ENCODE data around the gene PPFIA4.
"Not testable (repeated sequence)": the region's sequence is repeated elsewhere in the genome, so short reads cannot be mapped to it uniquely, and the experiment has no call there.

PPFIA4 gene

DNA sequence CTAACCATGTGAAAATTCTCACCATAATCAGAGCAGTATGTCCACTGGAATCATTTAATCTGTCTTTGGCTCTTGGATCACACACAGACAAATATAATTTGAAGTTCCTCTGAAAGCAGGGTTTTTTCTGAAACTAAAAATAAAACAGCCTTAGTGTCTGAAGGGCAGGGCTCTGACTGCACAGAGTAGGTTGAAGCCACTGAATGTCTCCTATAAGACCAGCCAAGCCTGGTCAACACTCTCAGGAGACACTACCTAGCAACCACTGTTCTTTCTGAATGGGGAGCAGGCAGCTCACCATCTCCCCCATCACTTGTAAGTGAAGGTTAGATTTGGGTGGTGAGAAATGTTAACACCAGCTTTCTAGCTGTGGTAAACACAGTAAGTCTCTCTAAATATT, 35.2 kb upstream of the PPFIA4 start:
- FAIRE-seq (no peak), DNase-seq (ENCODE audit: insufficient read length, low spot score) (no peak)
- TF ChIP-seq POU2F2 (IDR thresholded peaks at IDR 0.05; ENCODE audit: low read depth, low read length) = no peak
- TF ChIP-seq POLR2A (IDR thresholded peaks at IDR 0.05; ENCODE audit: low read depth, low read length) = no peak
- no peak for TF ChIP-seq TAF1 (IDR thresholded peaks at IDR 0.05; ENCODE audit: low read depth, low read length)
- no peak for TF ChIP-seq PAX5 (IDR thresholded peaks at IDR 0.05; ENCODE audit: insufficient read depth, low read length, severe bottlenecking)
- no peak for TF ChIP-seq SPI1 (IDR thresholded peaks at IDR 0.05; ENCODE audit: low read depth, low read length)
- no peak for TF ChIP-seq POLR2AphosphoS5 (IDR thresholded peaks at IDR 0.05; ENCODE audit: low read depth, low read length)

DNA sequence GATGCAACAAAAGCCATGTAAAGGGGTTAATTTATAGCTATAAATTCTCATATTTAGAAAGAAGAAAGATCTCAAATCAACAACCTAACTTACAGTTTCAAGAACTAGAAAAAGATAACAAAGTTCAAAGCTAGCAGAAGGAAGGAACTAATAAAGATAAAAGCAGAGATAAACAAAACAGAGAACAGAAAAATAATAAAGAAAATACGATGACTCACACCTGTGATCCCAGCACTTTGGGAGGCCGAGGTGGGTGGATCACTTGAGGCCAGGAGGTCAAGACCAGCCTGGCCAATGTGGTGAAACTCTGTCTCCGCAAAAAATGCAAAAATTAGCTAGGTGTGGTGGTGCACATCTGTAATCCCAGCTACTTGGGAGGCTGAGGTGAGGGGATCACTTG, 31.5 kb upstream of the PPFIA4 start:
- no peak for DNase-seq (ENCODE audit: insufficient read length, low spot score)
- TF ChIP-seq TAF1 (IDR thresholded peaks at IDR 0.05; ENCODE audit: low read depth, low read length) (no peak), POLR2A (IDR thresholded peaks at IDR 0.05; ENCODE audit: low read depth, low read length) (no peak), SPI1 (IDR thresholded peaks at IDR 0.05; ENCODE audit: low read depth, low read length) (no peak), PAX5 (IDR thresholded peaks at IDR 0.05; ENCODE audit: insufficient read depth, low read length, severe bottlenecking) (no peak), POLR2AphosphoS5 (IDR thresholded peaks at IDR 0.05; ENCODE audit: low read depth, low read length) (no peak), POU2F2 (IDR thresholded peaks at IDR 0.05; ENCODE audit: low read depth, low read length) (no peak)
- no peak for FAIRE-seq

DNA sequence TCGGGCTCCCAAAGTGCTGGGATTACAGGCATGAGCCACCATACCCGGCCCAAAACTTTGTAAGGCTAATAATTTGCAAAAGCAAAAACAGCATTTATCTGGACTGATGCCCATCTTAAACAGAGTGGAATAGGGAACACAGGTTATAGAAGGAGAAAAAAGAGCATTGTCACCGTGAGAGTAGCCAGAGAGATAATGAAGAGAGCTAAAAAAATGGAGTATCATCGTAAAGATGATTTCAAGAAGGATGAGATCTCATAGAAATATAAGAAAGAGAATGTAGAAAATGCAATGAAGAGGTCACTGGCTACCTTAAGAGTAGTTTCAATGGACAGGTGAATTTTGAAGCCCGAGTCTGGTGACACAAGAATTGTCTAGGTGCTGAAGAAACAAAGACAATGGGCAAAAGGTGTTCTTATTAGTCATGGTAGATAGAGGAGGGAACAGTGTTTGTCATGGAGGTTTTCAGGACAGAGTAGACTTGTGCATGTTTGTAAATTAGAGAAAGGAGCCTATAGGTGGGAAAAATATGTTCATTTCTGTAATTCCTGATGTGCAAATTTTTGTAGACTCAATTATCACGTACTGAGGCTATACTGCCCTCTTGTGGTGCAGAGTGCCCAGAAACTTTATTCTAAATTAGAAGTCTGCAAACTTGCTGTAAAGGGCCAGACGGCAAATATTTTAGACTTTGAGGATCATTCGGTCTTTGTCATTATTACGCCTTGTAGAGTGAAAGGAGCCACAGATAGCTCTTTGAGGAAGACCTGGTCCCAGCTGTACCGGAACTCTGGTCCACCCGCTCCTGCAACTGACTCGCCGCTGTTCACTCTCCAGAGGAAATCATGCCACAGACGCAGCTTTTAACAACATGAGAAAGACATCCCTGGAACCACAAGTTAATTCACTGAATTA, 27.2 kb upstream of the PPFIA4 start:
- no peak for FAIRE-seq
- peak; percentile 10 for DNase-seq (ENCODE audit: insufficient read length, low spot score)

DNA sequence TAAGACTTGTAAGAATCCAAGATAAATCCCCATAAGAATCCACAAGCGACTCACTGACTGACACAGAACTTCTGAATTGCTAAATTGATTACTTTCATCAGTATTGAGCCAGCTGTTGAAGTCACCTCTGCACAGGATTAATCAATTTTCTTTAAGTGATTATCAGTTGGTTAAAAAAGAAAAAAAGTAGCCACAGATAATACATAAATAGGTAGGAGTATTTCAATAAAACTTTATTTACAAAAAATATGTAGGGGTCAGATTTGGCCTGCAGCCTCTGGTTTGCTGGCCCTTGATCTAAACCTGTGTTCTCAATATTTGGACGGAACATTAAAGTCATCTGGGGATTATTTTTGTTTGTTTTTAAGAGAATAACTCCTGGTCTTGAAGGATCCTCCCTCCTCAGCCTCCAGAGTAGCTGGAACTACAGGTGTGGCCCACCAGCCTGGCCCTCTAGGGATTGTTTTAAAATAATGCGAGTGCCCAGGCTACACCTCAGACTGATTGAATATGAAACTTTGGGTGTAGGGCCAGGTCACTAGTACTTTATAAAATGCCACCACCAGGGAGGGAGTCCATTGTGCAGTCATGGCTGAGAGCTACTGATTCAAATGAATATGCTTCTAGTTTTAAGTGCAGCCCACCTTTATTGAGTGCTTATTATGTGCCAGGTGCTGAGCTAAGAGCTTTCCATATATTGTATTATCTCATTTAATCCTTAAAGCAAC, 25.9 kb upstream of the PPFIA4 start:
- no peak for DNase-seq (ENCODE audit: insufficient read length, low spot score)
- no peak for FAIRE-seq
- no peak for TF ChIP-seq POLR2AphosphoS5 (IDR thresholded peaks at IDR 0.05; ENCODE audit: low read depth, low read length)
- TF ChIP-seq POLR2A (IDR thresholded peaks at IDR 0.05; ENCODE audit: low read depth, low read length) = no peak
- no peak for TF ChIP-seq SPI1 (IDR thresholded peaks at IDR 0.05; ENCODE audit: low read depth, low read length)
- TF ChIP-seq PAX5 (IDR thresholded peaks at IDR 0.05; ENCODE audit: insufficient read depth, low read length, severe bottlenecking) = no peak
- no peak for TF ChIP-seq POU2F2 (IDR thresholded peaks at IDR 0.05; ENCODE audit: low read depth, low read length)
- TF ChIP-seq TAF1 (IDR thresholded peaks at IDR 0.05; ENCODE audit: low read depth, low read length) = no peak

More for the DNA sequence above, 27.2 kb upstream of the PPFIA4 start:
- TF ChIP-seq SPI1 (IDR thresholded peaks at IDR 0.05; ENCODE audit: low read depth, low read length) = no peak
- TF ChIP-seq PAX5 (IDR thresholded peaks at IDR 0.05; ENCODE audit: insufficient read depth, low read length, severe bottlenecking) = no peak
- TF ChIP-seq TAF1 (IDR thresholded peaks at IDR 0.05; ENCODE audit: low read depth, low read length) = no peak
- TF ChIP-seq POLR2A (IDR thresholded peaks at IDR 0.05; ENCODE audit: low read depth, low read length) = no peak
- TF ChIP-seq POLR2AphosphoS5 (IDR thresholded peaks at IDR 0.05; ENCODE audit: low read depth, low read length) = no peak

DNA sequence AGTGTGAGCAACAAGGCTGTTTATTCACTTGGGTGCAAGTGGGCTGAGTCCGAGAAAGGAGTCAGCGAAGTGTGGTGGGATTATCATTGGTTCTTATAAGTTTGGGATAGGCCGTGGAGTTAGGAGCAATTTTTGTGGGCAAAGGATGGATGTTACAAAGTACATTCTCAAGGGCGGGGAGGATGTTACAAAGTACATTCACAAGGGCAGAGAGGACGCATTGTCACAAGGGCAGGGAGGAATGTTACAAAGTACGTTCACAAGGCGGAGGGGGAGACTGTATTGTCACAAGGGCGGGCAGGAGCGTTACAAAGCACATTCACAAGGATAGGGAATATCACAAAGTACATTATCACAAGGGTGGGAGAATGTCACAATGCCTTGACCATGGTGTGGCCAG, 24.3 kb upstream of the PPFIA4 start:
- FAIRE-seq = no peak

DNA sequence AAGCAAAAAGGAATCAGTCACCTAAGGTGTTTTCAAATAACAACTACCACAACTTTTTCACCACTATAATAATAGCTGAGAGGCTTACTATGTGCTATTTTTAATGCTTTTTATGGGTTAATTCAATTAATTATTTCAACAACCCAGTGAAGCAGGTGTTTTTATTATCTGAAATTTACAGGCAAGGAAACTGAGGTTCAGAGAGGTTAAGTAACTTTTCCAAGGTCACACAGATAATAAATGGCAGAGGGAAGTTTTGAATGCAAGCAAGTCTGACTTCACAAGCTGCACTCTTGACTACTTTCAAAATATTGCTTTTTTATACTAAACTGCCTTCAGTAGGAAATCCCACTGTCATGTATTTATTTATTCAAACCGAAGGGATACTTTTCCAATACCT, 23.3 kb upstream of the PPFIA4 start:
- DNase-seq (ENCODE audit: insufficient read length, low spot score) = no peak
- no peak for FAIRE-seq
- TF ChIP-seq SPI1 (IDR thresholded peaks at IDR 0.05; ENCODE audit: low read depth, low read length) (no peak), PAX5 (IDR thresholded peaks at IDR 0.05; ENCODE audit: insufficient read depth, low read length, severe bottlenecking) (no peak), POLR2AphosphoS5 (IDR thresholded peaks at IDR 0.05; ENCODE audit: low read depth, low read length) (no peak), POU2F2 (IDR thresholded peaks at IDR 0.05; ENCODE audit: low read depth, low read length) (no peak), TAF1 (IDR thresholded peaks at IDR 0.05; ENCODE audit: low read depth, low read length) (no peak), POLR2A (IDR thresholded peaks at IDR 0.05; ENCODE audit: low read depth, low read length) (no peak)

More for the DNA sequence above, 24.3 kb upstream of the PPFIA4 start:
- TF ChIP-seq SPI1 (IDR thresholded peaks at IDR 0.05; ENCODE audit: low read depth, low read length) (no peak), POU2F2 (IDR thresholded peaks at IDR 0.05; ENCODE audit: low read depth, low read length) (no peak), POLR2A (IDR thresholded peaks at IDR 0.05; ENCODE audit: low read depth, low read length) (no peak), PAX5 (IDR thresholded peaks at IDR 0.05; ENCODE audit: insufficient read depth, low read length, severe bottlenecking) (no peak), POLR2AphosphoS5 (IDR thresholded peaks at IDR 0.05; ENCODE audit: low read depth, low read length) (no peak), TAF1 (IDR thresholded peaks at IDR 0.05; ENCODE audit: low read depth, low read length) (no peak)
- DNase-seq (ENCODE audit: insufficient read length, low spot score) = no peak

DNA sequence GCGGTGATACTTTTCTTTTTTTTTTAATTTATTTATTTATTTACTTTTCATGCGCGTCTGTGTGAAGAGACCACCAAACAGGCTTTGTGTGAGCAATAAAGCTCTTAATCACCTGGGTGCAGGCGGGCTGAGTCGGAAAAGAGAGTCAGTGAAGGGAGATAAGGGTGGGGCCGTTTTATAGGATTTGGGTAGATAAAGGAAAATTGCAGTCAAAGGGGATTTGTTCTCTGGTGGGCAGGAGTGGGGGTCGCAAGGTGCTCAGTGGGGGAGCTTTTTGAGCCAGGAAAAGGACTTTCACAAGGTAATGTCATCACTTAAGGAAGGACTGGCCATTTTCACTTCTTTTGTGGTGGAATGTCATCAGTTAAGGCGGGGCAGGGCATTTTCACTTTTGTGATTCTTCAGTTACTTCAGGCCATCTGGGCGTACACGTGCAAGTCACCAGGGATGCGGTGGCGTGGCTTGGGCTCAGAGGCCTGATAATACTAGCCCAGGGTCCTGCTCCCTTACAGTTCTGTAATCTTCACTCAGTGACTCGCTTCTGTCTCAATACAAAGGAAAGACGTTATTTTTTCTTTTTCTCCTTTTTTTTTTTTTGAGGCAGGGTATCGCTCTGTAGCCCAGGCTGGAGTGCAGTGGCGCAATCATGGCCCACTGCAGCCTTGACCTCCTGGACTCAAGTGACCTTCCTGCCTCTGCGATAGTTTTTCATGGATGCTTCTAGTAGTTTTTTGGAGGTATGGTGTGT, 20.7 kb upstream of the PPFIA4 start:
- not testable (repeated sequence) for FAIRE-seq; DNase-seq (ENCODE audit: insufficient read length, low spot score)

DNA sequence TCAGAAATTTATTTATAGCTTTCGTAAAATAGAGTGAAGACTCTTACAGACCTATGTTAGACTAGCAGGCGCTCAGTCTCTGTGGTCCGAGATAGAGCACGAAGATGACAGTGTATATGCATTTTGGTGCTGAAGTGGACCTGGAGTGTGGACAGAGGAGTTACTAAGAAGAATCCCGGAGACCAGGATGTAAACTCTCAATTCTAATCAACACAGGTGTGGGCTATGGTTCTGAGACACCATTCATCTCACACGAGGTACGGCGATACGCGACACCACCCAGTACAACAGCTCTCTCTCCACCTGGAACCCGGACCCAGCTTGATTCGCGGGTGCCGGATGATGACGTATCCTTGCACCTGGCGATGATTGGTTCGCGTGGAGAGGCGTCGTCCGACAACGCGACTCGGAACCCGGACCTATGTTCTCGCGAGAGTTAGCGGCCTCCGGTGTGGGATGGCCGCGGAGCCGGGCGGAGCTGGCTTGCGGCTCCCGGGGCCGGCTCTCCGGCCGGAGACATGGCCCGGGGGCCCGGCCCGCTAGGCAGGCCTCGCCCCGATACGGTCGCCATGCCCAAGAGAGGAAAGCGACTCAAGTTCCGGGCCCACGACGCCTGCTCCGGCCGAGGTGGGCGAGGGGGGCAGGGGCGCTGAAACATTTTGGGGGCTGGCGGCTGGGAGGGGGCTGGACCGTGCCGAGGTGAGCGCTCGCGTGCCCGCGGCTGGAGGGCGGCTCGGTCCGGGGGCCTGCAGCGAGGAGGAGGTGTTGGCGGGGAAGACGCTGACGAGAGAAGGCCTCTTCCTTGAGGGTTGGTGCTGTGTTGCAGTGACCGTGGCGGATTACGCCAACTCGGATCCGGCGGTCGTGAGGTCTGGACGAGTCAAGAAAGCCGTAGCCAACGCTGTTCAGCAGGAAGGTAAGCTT, 19.1 kb upstream of the PPFIA4 start, which contains the start of gene TMEM183A:
TMEM183A (plus strand) TSS at position 427 of the 924 bp plus-strand sequence; CDS start at position 519, 92 bp downstream.
- peak; percentile 100 for FAIRE-seq
- TF ChIP-seq SPI1 (IDR thresholded peaks at IDR 0.05; ENCODE audit: low read depth, low read length) (no peak), POLR2AphosphoS5 (IDR thresholded peaks at IDR 0.05; ENCODE audit: low read depth, low read length) (peak; percentile 99), POU2F2 (IDR thresholded peaks at IDR 0.05; ENCODE audit: low read depth, low read length) (peak; percentile 92; the same call in 1 of the 2 replicates), TAF1 (IDR thresholded peaks at IDR 0.05; ENCODE audit: low read depth, low read length) (peak; percentile 89), POLR2A (IDR thresholded peaks at IDR 0.05; ENCODE audit: low read depth, low read length) (peak; percentile 98), PAX5 (IDR thresholded peaks at IDR 0.05; ENCODE audit: insufficient read depth, low read length, severe bottlenecking) (no peak)
- DNase-seq (ENCODE audit: insufficient read length, low spot score) = peak; percentile 74
